A673 (cell line): Measurements from ENCODE around the gene SKIC3. TPM values are rescaled to one million over a fixed set of nuclear protein-coding genes. Genes with fewer than 3 reads are reported as not detected.

Source experiments
- BruUV-seq: library from RNA; stranded (reverse); fragments of 400-500 nt; replicated peaks from 2 replicates; lab custom pipeline; 2021; lab: Mats Ljungman, UMichigan
- CTCF ChIA-PET: fragments of 300-600 bp; sonication (Branson Sonifier 250); formaldehyde crosslinking; loops from one replicate; lab custom pipeline; 2022; ENCODE audit warnings: antibody characterized with exemption; lab: Charles Lee
- POLR2A ChIA-PET: fragments of 300-600 bp; sonication (Branson Sonifier 250); formaldehyde crosslinking; loops from one replicate; lab custom pipeline; 2022; ENCODE audit warnings: antibody characterized with exemption; ENCODE audit not compliant: low non-redundant PET; lab: Charles Lee
- DNase-seq: peaks from one replicate; pipeline ENCODE4 v3.0.0-alpha.2; 2015; ENCODE audit warnings: low spot score
- H3K27ac ChIP-seq: fragments of 200-600 bp; sonication (generic); 2 replicates; pipeline ENCODE4 v1.5.1; 2016; ENCODE audit warnings: mixed run types, low read depth, mild to moderate bottlenecking, mixed read lengths, antibody characterized with exemption, low read length; ENCODE audit not compliant: poor library complexity, severe bottlenecking
- H3K27me3 ChIP-seq: fragments of 200-600 bp; sonication (generic); replicated peaks from 2 replicates; pipeline ENCODE4 v1.6.1; 2017; ENCODE audit warnings: mixed run types, low read depth, mild to moderate bottlenecking, mixed read lengths, antibody characterized with exemption, low read length; ENCODE audit not compliant: insufficient read depth, poor library complexity
- H3K36me3 ChIP-seq: fragments of 200-600 bp; sonication (generic); 2 replicates; pipeline ENCODE4 v1.6.1; 2016; ENCODE audit warnings: mixed run types, mild to moderate bottlenecking, mixed read lengths, antibody characterized with exemption, low read length; ENCODE audit not compliant: insufficient read depth, poor library complexity, severe bottlenecking
- H3K4me1 ChIP-seq: fragments of 200-600 bp; sonication (generic); 2 replicates; pipeline ENCODE4 v1.6.1; 2017; ENCODE audit warnings: mixed run types, mild to moderate bottlenecking, mixed read lengths, antibody characterized with exemption, low read length; ENCODE audit not compliant: insufficient read depth, poor library complexity, severe bottlenecking
- H3K4me3 ChIP-seq: fragments of 200-600 bp; sonication (generic); 2 replicates; pipeline ENCODE4 v1.5.1; 2016; ENCODE audit warnings: low read depth, mixed run types, mild to moderate bottlenecking, mixed read lengths, low read length; ENCODE audit not compliant: poor library complexity, severe bottlenecking
- H3K9me3 ChIP-seq: fragments of 200-600 bp; sonication (generic); 2 replicates; pipeline ENCODE4 v1.6.1; 2016; ENCODE audit warnings: mixed run types, low read depth, mild to moderate bottlenecking, mixed read lengths, antibody characterized with exemption, low read length; ENCODE audit not compliant: poor library complexity, severe bottlenecking
- EZH2 ChIP-seq: fragments of 200-600 bp; sonication (generic); IDR thresholded peaks from 2 replicates; pipeline ENCODE4 v1.6.1; 2017; ENCODE audit warnings: borderline replicate concordance, low read depth, mild to moderate bottlenecking, mixed read lengths, antibody characterized with exemption, low read length; ENCODE audit not compliant: poor library complexity, severe bottlenecking
- intact Hi-C: fragments of 100-400 bp; cut with micrococcal nuclease; formaldehyde crosslinking; loops from one replicate; pipeline ENCODE4 v1.10.0; 2022; ENCODE audit not compliant: unreplicated experiment
- total RNA-seq: library from RNA; stranded (reverse); gene quantifications from 2 replicates; pipeline ENCODE4 v1.2.3, GENCODE V29; 2021
- TF ChIP-seq, protein P1 (sequence below): fragments of 300-800, 200-600 bp; sonication (generic); conservative IDR thresholded peaks from 2 replicates; pipeline ENCODE4 v1.5.1; 2017; ENCODE audit warnings: low read depth, mild to moderate bottlenecking, antibody characterized with exemption, low read length, moderate library complexity, mixed read lengths

The SKIC3 gene
- total RNA-seq, 1 experiment from 2014 or later, result 91.0 TPM

DNA sequence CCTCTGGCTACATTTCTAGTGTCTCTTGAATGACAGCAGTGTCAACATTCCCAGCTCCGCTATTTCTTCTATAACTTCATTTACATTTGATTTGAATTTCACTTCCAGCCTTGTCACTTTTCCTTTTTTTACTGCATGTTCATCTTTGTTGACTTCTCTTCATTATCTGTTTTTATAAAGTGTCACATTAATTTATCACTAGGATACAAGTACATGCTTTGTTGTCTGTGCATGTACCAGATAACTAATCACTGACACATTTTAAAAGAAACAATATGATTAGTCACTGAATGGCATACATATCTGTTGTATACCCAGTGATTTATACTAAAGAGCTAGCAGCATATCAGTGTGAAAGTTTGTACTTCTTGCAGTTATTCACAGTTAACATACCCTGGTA, 29.2 kb upstream of the SKIC3 start:
- no peaks in the 10 kb centered on the region for H3K27me3 ChIP-seq
- no peaks in the 10 kb centered on the region for H3K36me3 ChIP-seq
- intact Hi-C loops, result no loop called here
- POLR2A ChIA-PET, result no interaction called here
- CTCF ChIA-PET, result no interaction called here
- no peak overlapping the region for H3K4me3 ChIP-seq
- no peaks in the 10 kb centered on the region for H3K4me1 ChIP-seq
- H3K9me3 ChIP-seq, result no peaks in the 10 kb centered on the region
- no peak for DNase-seq
- H3K27ac ChIP-seq, result no peak overlapping the region
- no peak for TF ChIP-seq EZH2
- TF ChIP-seq, protein P1, sequence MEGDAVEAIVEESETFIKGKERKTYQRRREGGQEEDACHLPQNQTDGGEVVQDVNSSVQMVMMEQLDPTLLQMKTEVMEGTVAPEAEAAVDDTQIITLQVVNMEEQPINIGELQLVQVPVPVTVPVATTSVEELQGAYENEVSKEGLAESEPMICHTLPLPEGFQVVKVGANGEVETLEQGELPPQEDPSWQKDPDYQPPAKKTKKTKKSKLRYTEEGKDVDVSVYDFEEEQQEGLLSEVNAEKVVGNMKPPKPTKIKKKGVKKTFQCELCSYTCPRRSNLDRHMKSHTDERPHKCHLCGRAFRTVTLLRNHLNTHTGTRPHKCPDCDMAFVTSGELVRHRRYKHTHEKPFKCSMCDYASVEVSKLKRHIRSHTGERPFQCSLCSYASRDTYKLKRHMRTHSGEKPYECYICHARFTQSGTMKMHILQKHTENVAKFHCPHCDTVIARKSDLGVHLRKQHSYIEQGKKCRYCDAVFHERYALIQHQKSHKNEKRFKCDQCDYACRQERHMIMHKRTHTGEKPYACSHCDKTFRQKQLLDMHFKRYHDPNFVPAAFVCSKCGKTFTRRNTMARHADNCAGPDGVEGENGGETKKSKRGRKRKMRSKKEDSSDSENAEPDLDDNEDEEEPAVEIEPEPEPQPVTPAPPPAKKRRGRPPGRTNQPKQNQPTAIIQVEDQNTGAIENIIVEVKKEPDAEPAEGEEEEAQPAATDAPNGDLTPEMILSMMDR, result no peak
- BruUV-seq, result no TSS peak

GRCh38 chr5:95581576-95581975, 26.8 kb upstream of the SKIC3 start:
- no peaks in the 10 kb centered on the region for H3K9me3 ChIP-seq
- H3K27me3 ChIP-seq, result no peaks in the 10 kb centered on the region
- no peak for DNase-seq
- no peaks in the 10 kb centered on the region for H3K4me1 ChIP-seq
- POLR2A ChIA-PET, result no interaction called here
- CTCF ChIA-PET, result no interaction called here
- intact Hi-C loops, result no loop called here
- TF ChIP-seq EZH2, result no peak
- TF ChIP-seq, protein P1, result no peak
- no TSS peak for BruUV-seq
- H3K36me3 ChIP-seq, result no peaks in the 10 kb centered on the region
- H3K27ac ChIP-seq, result no peak overlapping the region
- no peak overlapping the region for H3K4me3 ChIP-seq

DNA sequence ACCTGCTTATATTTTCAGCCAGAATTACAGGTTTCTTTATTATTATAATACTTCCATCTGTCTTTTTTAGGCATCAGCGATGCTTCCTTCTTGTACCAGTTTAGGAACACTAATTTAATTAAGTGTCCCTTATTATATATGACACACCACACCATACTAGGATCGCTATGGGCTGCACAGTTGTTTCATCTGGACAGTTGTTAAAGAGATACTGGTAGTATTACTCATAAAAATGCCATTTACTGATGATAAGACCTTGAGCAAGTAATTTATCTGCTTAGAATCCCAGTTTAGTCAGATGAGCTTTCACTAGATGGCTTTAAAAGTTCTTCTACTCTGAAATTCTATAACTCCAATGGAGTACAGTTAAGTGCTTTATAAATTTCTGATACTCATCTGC, 17.2 kb upstream of the SKIC3 start:
- CTCF ChIA-PET, result no interaction called here
- TF ChIP-seq, protein P1, result no peak
- no peak for TF ChIP-seq EZH2

More for the DNA sequence above, 17.2 kb upstream of the SKIC3 start:
- no TSS peak for BruUV-seq
- POLR2A ChIA-PET, result no interaction called here
- no peak for DNase-seq
- no peaks in the 10 kb centered on the region for H3K9me3 ChIP-seq
- H3K4me3 ChIP-seq, result no peak overlapping the region
- H3K27ac ChIP-seq, result no peak overlapping the region
- no peaks in the 10 kb centered on the region for H3K27me3 ChIP-seq
- intact Hi-C loops, result no loop called here
- H3K36me3 ChIP-seq, result no peaks in the 10 kb centered on the region
- H3K4me1 ChIP-seq, result no peaks in the 10 kb centered on the region
